Measurements from ENCODE around the gene RPL35. TPM values are rescaled to one million over a fixed set of nuclear protein-coding genes. Genes with fewer than 3 reads are reported as not detected.

The RPL35 gene
- total RNA-seq, 1 experiment from 2014 or later, result 3,451 TPM

- Histone ChIP-seq H2AFZ (ENCODE audit: low read length) (no peak overlapping the region), H3K27me3 (ENCODE audit: low read length) (no peaks in the 10 kb centered on the region), H3K79me2 (ENCODE audit: low read length) (no peaks in the 10 kb centered on the region), H3K27ac (ENCODE audit: low read length) (peak overlapping the region; percentile 77), H4K20me1 (ENCODE audit: insufficient read depth, low read depth, low read length) (no peaks in the 10 kb centered on the region), H3K36me3 (ENCODE audit: insufficient read depth, low read length) (peaks cover 35% of the 10 kb centered on the region; the same call in 1 of the 2 replicates), H3K4me3 (ENCODE audit: low read length) (no peak overlapping the region), H3K9me2 (replicated peaks; ENCODE audit: insufficient read depth, low read length) (no peaks in the 10 kb centered on the region), H3K4me1 (ENCODE audit: low read length) (peaks cover 35% of the 10 kb centered on the region), H3K9ac (ENCODE audit: low read length) (no peak overlapping the region), H3K9me3 (ENCODE audit: low read length) (no peaks in the 10 kb centered on the region), H3K4me2 (ENCODE audit: low read depth, low read length, poor library complexity, severe bottlenecking) (no peak overlapping the region)
- DNase-seq, result no peak
Observed at GRCh38 chr9:124881138-124881743, 19.5 kb upstream of the RPL35 start.

- peak; percentile 88 for DNase-seq
- no peaks in the 10 kb centered on the region for H3K79me2 ChIP-seq (ENCODE audit: low read length)
- H3K27me3 ChIP-seq (ENCODE audit: low read length), result no peaks in the 10 kb centered on the region
- H3K9me3 ChIP-seq (ENCODE audit: low read length), result no peaks in the 10 kb centered on the region
- no peak overlapping the region for H3K4me3 ChIP-seq (ENCODE audit: low read length)
- peaks cover 34% of the 10 kb centered on the region; the same call in 1 of the 2 replicates for H3K36me3 ChIP-seq (ENCODE audit: insufficient read depth, low read length)
- no peaks in the 10 kb centered on the region for H3K9me2 ChIP-seq (replicated peaks; ENCODE audit: insufficient read depth, low read length)
- peaks cover 4% of the 10 kb centered on the region; the same call in 1 of the 2 replicates for H4K20me1 ChIP-seq (ENCODE audit: insufficient read depth, low read depth, low read length)
- peaks cover 35% of the 10 kb centered on the region for H3K4me1 ChIP-seq (ENCODE audit: low read length)
- peak overlapping the region; percentile 40; the same call in 1 of the 2 replicates for H3K9ac ChIP-seq (ENCODE audit: low read length)
- peak overlapping the region; percentile 77 for H3K27ac ChIP-seq (ENCODE audit: low read length)
- no peak overlapping the region for H2AFZ ChIP-seq (ENCODE audit: low read length)
- peak overlapping the region; percentile 53 for H3K4me2 ChIP-seq (ENCODE audit: low read depth, low read length, poor library complexity, severe bottlenecking)
Observed at GRCh38 chr9:124880501-124880900, 18.7 kb upstream of the RPL35 start.

GRCh38 chr9:124879226-124879625 lies 17.5 kb upstream of the RPL35 start:
- Histone ChIP-seq H3K36me3 (ENCODE audit: insufficient read depth, low read length) (peaks cover 42% of the 10 kb centered on the region; the same call in 1 of the 2 replicates), H3K4me3 (ENCODE audit: low read length) (no peak overlapping the region), H2AFZ (ENCODE audit: low read length) (no peak overlapping the region)

GRCh38 chr9:124878518-124878917 lies 16.8 kb upstream of the RPL35 start:
- peak overlapping the region; percentile 36; the same call in 1 of the 2 replicates for H3K27ac ChIP-seq (ENCODE audit: low read length)
- H3K9me2 ChIP-seq (replicated peaks; ENCODE audit: insufficient read depth, low read length), result no peaks in the 10 kb centered on the region
- peaks cover 16% of the 10 kb centered on the region for H3K79me2 ChIP-seq (ENCODE audit: low read length)
- H3K4me3 ChIP-seq (ENCODE audit: low read length), result no peak overlapping the region
- DNase-seq, result no peak
- H3K27me3 ChIP-seq (ENCODE audit: low read length), result no peaks in the 10 kb centered on the region
- H3K9me3 ChIP-seq (ENCODE audit: low read length), result no peaks in the 10 kb centered on the region
- H2AFZ ChIP-seq (ENCODE audit: low read length), result no peak overlapping the region
- peaks cover 21% of the 10 kb centered on the region for H4K20me1 ChIP-seq (ENCODE audit: insufficient read depth, low read depth, low read length)
- H3K9ac ChIP-seq (ENCODE audit: low read length), result no peak overlapping the region
- no peak overlapping the region for H3K4me2 ChIP-seq (ENCODE audit: low read depth, low read length, poor library complexity, severe bottlenecking)
- peaks cover 41% of the 10 kb centered on the region for H3K4me1 ChIP-seq (ENCODE audit: low read length)
- H3K36me3 ChIP-seq (ENCODE audit: insufficient read depth, low read length), result peaks cover 48% of the 10 kb centered on the region

More at GRCh38 chr9:124879226-124879625, 17.5 kb upstream of the RPL35 start:
- H3K4me1 ChIP-seq (ENCODE audit: low read length), result peaks cover 35% of the 10 kb centered on the region
- H4K20me1 ChIP-seq (ENCODE audit: insufficient read depth, low read depth, low read length), result peaks cover 14% of the 10 kb centered on the region; the same call in 1 of the 2 replicates
- H3K9me3 ChIP-seq (ENCODE audit: low read length), result no peaks in the 10 kb centered on the region
- H3K27me3 ChIP-seq (ENCODE audit: low read length), result no peaks in the 10 kb centered on the region
- H3K4me2 ChIP-seq (ENCODE audit: low read depth, low read length, poor library complexity, severe bottlenecking), result no peak overlapping the region
- 0 out of 2 replicates have a peak overlapping the region, but pooled peaks have one; percentile 77 for H3K27ac ChIP-seq (ENCODE audit: low read length)
- DNase-seq, result no peak
- H3K9me2 ChIP-seq (replicated peaks; ENCODE audit: insufficient read depth, low read length), result no peaks in the 10 kb centered on the region
- H3K9ac ChIP-seq (ENCODE audit: low read length), result no peak overlapping the region
- H3K79me2 ChIP-seq (ENCODE audit: low read length), result peaks cover 9% of the 10 kb centered on the region

- Histone ChIP-seq H3K9ac (ENCODE audit: low read length) (no peak overlapping the region), H3K4me2 (ENCODE audit: low read depth, low read length, poor library complexity, severe bottlenecking) (no peak overlapping the region), H4K20me1 (ENCODE audit: insufficient read depth, low read depth, low read length) (peaks cover 26% of the 10 kb centered on the region), H3K9me2 (replicated peaks; ENCODE audit: insufficient read depth, low read length) (no peaks in the 10 kb centered on the region), H3K4me3 (ENCODE audit: low read length) (no peak overlapping the region), H3K79me2 (ENCODE audit: low read length) (peaks cover 21% of the 10 kb centered on the region), H3K4me1 (ENCODE audit: low read length) (peaks cover 46% of the 10 kb centered on the region), H2AFZ (ENCODE audit: low read length) (no peak overlapping the region), H3K27me3 (ENCODE audit: low read length) (no peaks in the 10 kb centered on the region), H3K27ac (ENCODE audit: low read length) (peak overlapping the region; percentile 36; the same call in 1 of the 2 replicates), H3K9me3 (ENCODE audit: low read length) (no peaks in the 10 kb centered on the region), H3K36me3 (ENCODE audit: insufficient read depth, low read length) (peaks cover 52% of the 10 kb centered on the region)
- DNase-seq, result no peak
Observed at GRCh38 chr9:124878021-124878420, 16.3 kb upstream of the RPL35 start.

- no peaks in the 10 kb centered on the region for H3K9me3 ChIP-seq (ENCODE audit: low read length)
- no peaks in the 10 kb centered on the region for H3K9me2 ChIP-seq (replicated peaks; ENCODE audit: insufficient read depth, low read length)
- peaks cover 54% of the 10 kb centered on the region for H3K36me3 ChIP-seq (ENCODE audit: insufficient read depth, low read length)
- DNase-seq, result no peak
- H3K4me2 ChIP-seq (ENCODE audit: low read depth, low read length, poor library complexity, severe bottlenecking), result no peak overlapping the region
- peaks cover 29% of the 10 kb centered on the region for H4K20me1 ChIP-seq (ENCODE audit: insufficient read depth, low read depth, low read length)
- H2AFZ ChIP-seq (ENCODE audit: low read length), result no peak overlapping the region
- H3K27ac ChIP-seq (ENCODE audit: low read length), result peak overlapping the region; percentile 36; the same call in 1 of the 2 replicates
- peaks cover 29% of the 10 kb centered on the region for H3K79me2 ChIP-seq (ENCODE audit: low read length)
- no peak overlapping the region for H3K9ac ChIP-seq (ENCODE audit: low read length)
- H3K4me3 ChIP-seq (ENCODE audit: low read length), result no peak overlapping the region
- no peaks in the 10 kb centered on the region for H3K27me3 ChIP-seq (ENCODE audit: low read length)
- H3K4me1 ChIP-seq (ENCODE audit: low read length), result peaks cover 48% of the 10 kb centered on the region
Observed at GRCh38 chr9:124877021-124877782, 15.4 kb upstream of the RPL35 start.

- Histone ChIP-seq H2AFZ (ENCODE audit: low read length) (no peak overlapping the region), H3K27me3 (ENCODE audit: low read length) (no peaks in the 10 kb centered on the region), H3K36me3 (ENCODE audit: insufficient read depth, low read length) (peaks cover 53% of the 10 kb centered on the region), H4K20me1 (ENCODE audit: insufficient read depth, low read depth, low read length) (peaks cover 41% of the 10 kb centered on the region), H3K9ac (ENCODE audit: low read length) (no peak overlapping the region), H3K27ac (ENCODE audit: low read length) (no peak overlapping the region), H3K4me3 (ENCODE audit: low read length) (no peak overlapping the region), H3K9me3 (ENCODE audit: low read length) (no peaks in the 10 kb centered on the region), H3K79me2 (ENCODE audit: low read length) (peaks cover 46% of the 10 kb centered on the region), H3K9me2 (replicated peaks; ENCODE audit: insufficient read depth, low read length) (no peaks in the 10 kb centered on the region), H3K4me2 (ENCODE audit: low read depth, low read length, poor library complexity, severe bottlenecking) (no peak overlapping the region), H3K4me1 (ENCODE audit: low read length) (peaks cover 55% of the 10 kb centered on the region)
- no peak for DNase-seq
Observed at GRCh38 chr9:124875501-124875900, 13.7 kb upstream of the RPL35 start.

- Histone ChIP-seq H3K4me3 (ENCODE audit: low read length) (no peak overlapping the region), H3K4me2 (ENCODE audit: low read depth, low read length, poor library complexity, severe bottlenecking) (no peak overlapping the region), H3K79me2 (ENCODE audit: low read length) (peaks cover 63% of the 10 kb centered on the region), H3K9ac (ENCODE audit: low read length) (peak overlapping the region; percentile 100; the same call in 1 of the 2 replicates), H3K27me3 (ENCODE audit: low read length) (no peaks in the 10 kb centered on the region), H4K20me1 (ENCODE audit: insufficient read depth, low read depth, low read length) (peaks cover 52% of the 10 kb centered on the region), H3K9me2 (replicated peaks; ENCODE audit: insufficient read depth, low read length) (no peaks in the 10 kb centered on the region), H3K9me3 (ENCODE audit: low read length) (no peaks in the 10 kb centered on the region), H3K27ac (ENCODE audit: low read length) (peak overlapping the region; percentile 94), H3K36me3 (ENCODE audit: insufficient read depth, low read length) (peaks cover 42% of the 10 kb centered on the region), H3K4me1 (ENCODE audit: low read length) (peaks cover 39% of the 10 kb centered on the region), H2AFZ (ENCODE audit: low read length) (no peak overlapping the region)
- no peak for DNase-seq
Observed at GRCh38 chr9:124873664-124874063, 11.9 kb upstream of the RPL35 start.
